HEK293 (cell line): ENCODE data around the gene OR4K14.

Experiments
- CTCF ChIA-PET: fragments of 350-600 bp; formaldehyde crosslinking; extraction: SDS; loops from one replicate; lab custom pipeline; 2021; ENCODE audit warnings: antibody characterized with exemption; lab: Yijun Ruan, JAX
- POLR2A ChIA-PET: fragments of 300-600 bp; formaldehyde crosslinking; extraction: SDS; loops from one replicate; lab custom pipeline; 2020; ENCODE audit warnings: antibody characterized with exemption, inconsistent platforms; lab: Yijun Ruan, JAX
- H3K27ac ChIP-seq: fragments of 200-500 bp; sonication (Bioruptor generic); 2 replicates; pipeline ENCODE4 v1.5.1; 2014; ENCODE audit warnings: low read depth, low read length, control low read depth, inconsistent platforms; ENCODE audit errors: extremely low read depth
- H3K36me3 ChIP-seq, 2 experiments: fragments of 200-500 bp in 1 of 2; sonication (Bioruptor generic) in 1 of 2; 1 replicate in 1 of 2; 2 replicates in 1 of 2; pipeline ENCODE4 v1.5.1; 2014 to 2017; ENCODE audit warnings: inconsistent platforms in 2 of 2, low read length in 2 of 2; ENCODE audit not compliant: control insufficient read depth in 2 of 2, insufficient read depth in 1 of 2
- H3K4me1 ChIP-seq: fragments of 200-500 bp; sonication (Bioruptor generic); 2 replicates; pipeline ENCODE4 v1.5.1; 2014; ENCODE audit warnings: mild to moderate bottlenecking, low read length, inconsistent platforms; ENCODE audit not compliant: control insufficient read depth, insufficient read depth
- H3K4me3 ChIP-seq: 2 replicates; pipeline ENCODE4 v1.5.1; 2011; ENCODE audit warnings: low read depth, mild to moderate bottlenecking, control low read depth, low read length, moderate library complexity
- H3K9me3 ChIP-seq: fragments of 200-500 bp; sonication (Bioruptor generic); 2 replicates; pipeline ENCODE4 v1.5.1; 2014; ENCODE audit warnings: low read depth, low read length, inconsistent platforms; ENCODE audit not compliant: control insufficient read depth, insufficient read depth
- GLIS1 ChIP-seq: fragments of 450-650 bp; formaldehyde crosslinking; IDR thresholded peaks from 2 replicates; pipeline ENCODE4 v1.5.1; 2016; ENCODE audit warnings: missing biosample characterization, missing genetic modification characterization
- MYNN ChIP-seq: fragments of 450-650 bp; formaldehyde crosslinking; IDR thresholded peaks from 2 replicates; pipeline ENCODE4 v1.5.1; 2016; ENCODE audit warnings: missing biosample characterization, missing genetic modification characterization, borderline replicate concordance
- SP2 ChIP-seq: fragments of 450-650 bp; formaldehyde crosslinking; IDR thresholded peaks from 2 replicates; pipeline ENCODE4 v1.5.1; 2016; ENCODE audit warnings: missing biosample characterization, missing genetic modification characterization
- SP3 ChIP-seq: fragments of 450-650 bp; formaldehyde crosslinking; IDR thresholded peaks from 2 replicates; pipeline ENCODE4 v1.5.1; 2016; ENCODE audit warnings: missing biosample characterization, missing genetic modification characterization
- ZBTB21 ChIP-seq: fragments of 450-650 bp; formaldehyde crosslinking; IDR thresholded peaks from 2 replicates; pipeline ENCODE4 v1.5.1; 2017; ENCODE audit warnings: missing biosample characterization, missing genetic modification characterization
- ZNF16 ChIP-seq: fragments of 450-650 bp; formaldehyde crosslinking; IDR thresholded peaks from 2 replicates; pipeline ENCODE4 v1.5.1; 2016; ENCODE audit warnings: low read depth, missing biosample characterization, missing genetic modification characterization
- ZNF350 ChIP-seq: fragments of 450-650 bp; formaldehyde crosslinking; IDR thresholded peaks from 2 replicates; pipeline ENCODE4 v1.5.0; 2017; ENCODE audit warnings: missing biosample characterization, mild to moderate bottlenecking, missing genetic modification characterization
- ZNF354C ChIP-seq: fragments of 450-650 bp; formaldehyde crosslinking; IDR thresholded peaks from 2 replicates; pipeline ENCODE4 v1.5.1; 2016; ENCODE audit warnings: missing biosample characterization, missing genetic modification characterization, low read depth, borderline replicate concordance
- ZNF488 ChIP-seq: fragments of 450-650 bp; formaldehyde crosslinking; IDR thresholded peaks from 2 replicates; pipeline ENCODE4 v1.5.1; 2016; ENCODE audit warnings: missing biosample characterization, missing genetic modification characterization
- ZNF514 ChIP-seq: fragments of 450-650 bp; formaldehyde crosslinking; IDR thresholded peaks from 2 replicates; pipeline ENCODE4 v1.5.1; 2016; ENCODE audit warnings: missing biosample characterization, missing genetic modification characterization
- ZNF529 ChIP-seq: fragments of 450-650 bp; formaldehyde crosslinking; IDR thresholded peaks from 2 replicates; pipeline ENCODE4 v1.5.1; 2017; ENCODE audit warnings: missing genetic modification characterization, missing biosample characterization; ENCODE audit not compliant: insufficient replicate concordance
- ZNF548 ChIP-seq: fragments of 450-650 bp; formaldehyde crosslinking; IDR thresholded peaks from 2 replicates; pipeline ENCODE4 v1.5.1; 2016; ENCODE audit warnings: missing biosample characterization, missing genetic modification characterization
- ZNF560 ChIP-seq: fragments of 450-650 bp; formaldehyde crosslinking; IDR thresholded peaks from 2 replicates; pipeline ENCODE4 v1.5.1; 2017; ENCODE audit warnings: missing biosample characterization, missing genetic modification characterization, borderline replicate concordance
- ZNF571 ChIP-seq: fragments of 450-650 bp; formaldehyde crosslinking; IDR thresholded peaks from 2 replicates; pipeline ENCODE4 v1.5.0; 2017; ENCODE audit warnings: missing biosample characterization, missing genetic modification characterization
- ZNF670 ChIP-seq: fragments of 450-650 bp; formaldehyde crosslinking; IDR thresholded peaks from 2 replicates; pipeline ENCODE4 v1.5.1; 2016; ENCODE audit warnings: missing biosample characterization, missing genetic modification characterization, low read depth
- ZNF747 ChIP-seq: fragments of 450-650 bp; formaldehyde crosslinking; IDR thresholded peaks from 2 replicates; pipeline ENCODE4 v1.5.1; 2016; ENCODE audit warnings: missing biosample characterization, missing genetic modification characterization
- ZNF785 ChIP-seq: fragments of 450-650 bp; formaldehyde crosslinking; IDR thresholded peaks from 2 replicates; pipeline ENCODE4 v1.5.1; 2016; ENCODE audit warnings: missing biosample characterization, missing genetic modification characterization
- ZNF843 ChIP-seq: fragments of 450-650 bp; formaldehyde crosslinking; IDR thresholded peaks from 2 replicates; pipeline ENCODE4 v1.5.1; 2016; ENCODE audit warnings: missing biosample characterization, missing genetic modification characterization
- TF ChIP-seq, protein P1 (sequence below): fragments of 450-650 bp; formaldehyde crosslinking; IDR thresholded peaks from 2 replicates; pipeline ENCODE4 v1.5.0; 2017; ENCODE audit warnings: missing biosample characterization, missing genetic modification characterization, borderline replicate concordance
- TF ChIP-seq, protein P2 (sequence below): fragments of 450-650 bp; formaldehyde crosslinking; IDR thresholded peaks from 2 replicates; pipeline ENCODE4 v1.5.1; 2016; ENCODE audit warnings: missing biosample characterization, missing genetic modification characterization
- TF ChIP-seq, protein P3 (sequence below): fragments of 450-650 bp; IDR thresholded peaks from 2 replicates; pipeline ENCODE4 v1.5.1; 2018; ENCODE audit warnings: missing biosample characterization, missing genetic modification characterization

The OR4K14 gene

DNA sequence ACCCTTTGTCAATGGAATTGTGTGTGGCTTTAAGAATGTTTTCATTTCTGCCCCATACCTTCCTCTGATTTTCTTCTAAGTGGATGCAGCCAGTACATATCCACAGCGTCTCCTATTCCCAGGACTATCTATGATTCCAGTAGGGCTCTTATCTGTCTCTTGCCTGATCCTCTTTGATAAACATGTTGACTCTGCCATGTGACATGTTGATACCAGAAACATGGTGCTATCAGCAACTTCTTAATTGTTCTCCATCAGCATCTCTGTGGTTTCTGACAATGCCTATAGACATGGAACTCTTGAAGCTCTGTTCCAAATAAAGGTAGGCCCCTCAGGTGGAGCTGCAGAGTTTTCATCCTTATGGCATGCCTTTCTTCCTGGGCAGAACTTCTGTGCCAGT lies 29.1 kb upstream of the OR4K14 start:
- Histone ChIP-seq H3K36me3 (no peaks in the 10 kb centered on the region), H3K27ac (no peak overlapping the region), H3K9me3 (no peaks in the 10 kb centered on the region), H3K4me1 (no peaks in the 10 kb centered on the region), H3K4me3 (no peak overlapping the region)
- TF ChIP-seq ZNF529 (tag by site-specific recombination), result no peak
- no peak for TF ChIP-seq ZNF670
- TF ChIP-seq, protein P1, sequence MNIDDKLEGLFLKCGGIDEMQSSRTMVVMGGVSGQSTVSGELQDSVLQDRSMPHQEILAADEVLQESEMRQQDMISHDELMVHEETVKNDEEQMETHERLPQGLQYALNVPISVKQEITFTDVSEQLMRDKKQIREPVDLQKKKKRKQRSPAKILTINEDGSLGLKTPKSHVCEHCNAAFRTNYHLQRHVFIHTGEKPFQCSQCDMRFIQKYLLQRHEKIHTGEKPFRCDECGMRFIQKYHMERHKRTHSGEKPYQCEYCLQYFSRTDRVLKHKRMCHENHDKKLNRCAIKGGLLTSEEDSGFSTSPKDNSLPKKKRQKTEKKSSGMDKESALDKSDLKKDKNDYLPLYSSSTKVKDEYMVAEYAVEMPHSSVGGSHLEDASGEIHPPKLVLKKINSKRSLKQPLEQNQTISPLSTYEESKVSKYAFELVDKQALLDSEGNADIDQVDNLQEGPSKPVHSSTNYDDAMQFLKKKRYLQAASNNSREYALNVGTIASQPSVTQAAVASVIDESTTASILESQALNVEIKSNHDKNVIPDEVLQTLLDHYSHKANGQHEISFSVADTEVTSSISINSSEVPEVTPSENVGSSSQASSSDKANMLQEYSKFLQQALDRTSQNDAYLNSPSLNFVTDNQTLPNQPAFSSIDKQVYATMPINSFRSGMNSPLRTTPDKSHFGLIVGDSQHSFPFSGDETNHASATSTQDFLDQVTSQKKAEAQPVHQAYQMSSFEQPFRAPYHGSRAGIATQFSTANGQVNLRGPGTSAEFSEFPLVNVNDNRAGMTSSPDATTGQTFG (tag by site-specific recombination), result no peak
- TF ChIP-seq ZNF354C (tag by site-specific recombination), result no peak
- CTCF ChIA-PET, result interaction anchor here (0.7 kb wide), 1 partner anchor 811 kb away, joined by 3 read pairs; no protein-coding TSS in a partner anchor
- POLR2A ChIA-PET, result no interaction called here

DNA sequence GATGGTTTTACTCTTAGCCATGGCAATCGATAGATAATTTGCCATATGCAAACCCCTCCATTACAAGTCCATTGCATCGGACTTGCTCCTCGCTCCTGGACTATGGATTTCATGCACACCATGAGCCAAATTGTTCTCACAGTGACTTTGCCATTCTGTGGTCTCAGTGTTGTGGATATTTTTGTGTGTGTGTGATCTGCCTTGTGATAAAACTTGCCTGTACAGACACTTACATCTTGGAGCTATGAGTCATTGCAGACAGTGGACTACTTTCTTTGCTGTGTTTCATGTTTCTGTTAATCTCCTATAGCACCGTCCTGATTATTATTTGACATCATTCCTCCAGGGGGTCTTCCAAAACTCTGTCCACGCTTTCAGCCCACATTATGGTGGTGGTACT lies 25.1 kb upstream of the OR4K14 start:
- no peak overlapping the region for H3K27ac ChIP-seq
- no peak overlapping the region for H3K4me3 ChIP-seq
- H3K36me3 ChIP-seq, result no peaks in the 10 kb centered on the region
- ChIA-PET POLR2A (no interaction called here), CTCF (no interaction called here)
- TF ChIP-seq ZNF514 (no peak), ZNF16 (tag by site-specific recombination) (no peak), ZNF548 (tag by site-specific recombination) (no peak), SP2 (no peak), ZNF488 (tag by site-specific recombination) (no peak), MYNN (tag by site-specific recombination) (no peak), ZNF571 (tag by site-specific recombination) (no peak), ZNF560 (no peak), ZNF843 (no peak), ZNF747 (tag by site-specific recombination) (no peak), ZNF350 (tag by site-specific recombination) (no peak), ZNF785 (tag by site-specific recombination) (no peak), GLIS1 (no peak), SP3 (no peak), ZBTB21 (tag by site-specific recombination) (no peak)
- TF ChIP-seq, protein P2, sequence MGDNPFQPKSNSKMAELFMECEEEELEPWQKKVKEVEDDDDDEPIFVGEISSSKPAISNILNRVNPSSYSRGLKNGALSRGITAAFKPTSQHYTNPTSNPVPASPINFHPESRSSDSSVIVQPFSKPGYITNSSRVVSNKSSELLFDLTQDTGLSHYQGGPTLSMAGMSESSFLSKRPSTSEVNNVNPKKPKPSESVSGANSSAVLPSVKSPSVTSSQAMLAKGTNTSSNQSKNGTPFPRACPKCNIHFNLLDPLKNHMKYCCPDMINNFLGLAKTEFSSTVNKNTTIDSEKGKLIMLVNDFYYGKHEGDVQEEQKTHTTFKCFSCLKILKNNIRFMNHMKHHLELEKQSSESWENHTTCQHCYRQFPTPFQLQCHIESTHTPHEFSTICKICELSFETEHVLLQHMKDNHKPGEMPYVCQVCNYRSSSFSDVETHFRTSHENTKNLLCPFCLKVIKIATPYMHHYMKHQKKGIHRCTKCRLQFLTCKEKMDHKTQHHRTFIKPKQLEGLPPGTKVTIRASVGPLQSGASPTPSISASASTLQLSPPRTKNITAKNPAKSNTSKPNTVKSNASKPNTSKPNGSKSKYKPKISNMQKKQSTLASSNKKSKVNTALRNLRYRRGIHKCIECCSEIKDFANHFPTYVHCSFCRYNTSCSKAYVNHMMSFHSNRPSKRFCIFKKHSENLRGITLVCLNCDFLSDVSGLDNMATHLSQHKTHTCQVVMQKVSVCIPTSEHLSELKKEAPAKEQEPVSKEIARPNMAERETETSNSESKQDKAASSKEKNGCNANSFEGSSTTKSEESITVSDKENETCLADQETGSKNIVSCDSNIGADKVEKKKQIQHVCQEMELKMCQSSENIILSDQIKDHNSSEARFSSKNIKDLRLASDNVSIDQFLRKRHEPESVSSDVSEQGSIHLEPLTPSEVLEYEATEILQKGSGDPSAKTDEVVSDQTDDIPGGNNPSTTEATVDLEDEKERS, result no peak
- TF ChIP-seq, protein P3, sequence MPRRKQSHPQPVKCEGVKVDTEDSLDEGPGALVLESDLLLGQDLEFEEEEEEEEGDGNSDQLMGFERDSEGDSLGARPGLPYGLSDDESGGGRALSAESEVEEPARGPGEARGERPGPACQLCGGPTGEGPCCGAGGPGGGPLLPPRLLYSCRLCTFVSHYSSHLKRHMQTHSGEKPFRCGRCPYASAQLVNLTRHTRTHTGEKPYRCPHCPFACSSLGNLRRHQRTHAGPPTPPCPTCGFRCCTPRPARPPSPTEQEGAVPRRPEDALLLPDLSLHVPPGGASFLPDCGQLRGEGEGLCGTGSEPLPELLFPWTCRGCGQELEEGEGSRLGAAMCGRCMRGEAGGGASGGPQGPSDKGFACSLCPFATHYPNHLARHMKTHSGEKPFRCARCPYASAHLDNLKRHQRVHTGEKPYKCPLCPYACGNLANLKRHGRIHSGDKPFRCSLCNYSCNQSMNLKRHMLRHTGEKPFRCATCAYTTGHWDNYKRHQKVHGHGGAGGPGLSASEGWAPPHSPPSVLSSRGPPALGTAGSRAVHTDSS, result no peak
- no peaks in the 10 kb centered on the region for H3K9me3 ChIP-seq
- H3K4me1 ChIP-seq, result no peaks in the 10 kb centered on the region
